Measurements from ENCODE around the gene SULT6B1.

Gene SULT6B1

GRCh38 chr2:37180640-37181039 lies 7.8 kb downstream of the SULT6B1 start:
- Histone ChIP-seq H3K4me2 (ENCODE audit: low read depth, low read length, poor library complexity, severe bottlenecking) (no peak overlapping the region), H3K36me3 (ENCODE audit: low read length) (no peaks in the 10 kb centered on the region), H4K20me1 (ENCODE audit: low read depth, low read length) (no peaks in the 10 kb centered on the region), H3F3A (ENCODE audit: insufficient read depth) (no peaks in the 10 kb centered on the region), H3K9ac (ENCODE audit: low read length) (no peak overlapping the region), H3K4me3 (ENCODE audit: insufficient read depth, low read length, poor library complexity, severe bottlenecking) (no peak overlapping the region), H3K79me2 (ENCODE audit: insufficient read depth, low read length) (no peaks in the 10 kb centered on the region), H3K27me3 (ENCODE audit: low read length) (no peaks in the 10 kb centered on the region), H3K9me2 (replicated peaks; ENCODE audit: insufficient read depth, low read length) (no peaks in the 10 kb centered on the region), H2AFZ (ENCODE audit: low read depth, low read length, severe bottlenecking) (peak overlapping the region; percentile 42), H3K27ac (ENCODE audit: low read depth, low read length) (no peak overlapping the region), H3K9me3 (ENCODE audit: insufficient read depth, low read length) (no peaks in the 10 kb centered on the region)
- no peak for TF ChIP-seq CTCF (IDR thresholded peaks at IDR 0.05; ENCODE audit: insufficient read depth, low read length, poor library complexity, severe bottlenecking)
- no peak for TF ChIP-seq EZH2phosphoT487 (conservative IDR thresholded peaks at IDR 0.05; ENCODE audit: low read length)

- no peak overlapping the region for H3K4me2 ChIP-seq (ENCODE audit: low read depth, low read length, poor library complexity, severe bottlenecking)
- no peaks in the 10 kb centered on the region for H3F3A ChIP-seq (ENCODE audit: insufficient read depth)
- H3K36me3 ChIP-seq (ENCODE audit: low read length) = no peaks in the 10 kb centered on the region
- no peak overlapping the region for H3K9ac ChIP-seq (ENCODE audit: low read length)
- no peaks in the 10 kb centered on the region for H3K9me2 ChIP-seq (replicated peaks; ENCODE audit: insufficient read depth, low read length)
- H4K20me1 ChIP-seq (ENCODE audit: low read depth, low read length) = no peaks in the 10 kb centered on the region
- peak overlapping the region; percentile 42 for H2AFZ ChIP-seq (ENCODE audit: low read depth, low read length, severe bottlenecking)
- H3K27ac ChIP-seq (ENCODE audit: low read depth, low read length) = no peak overlapping the region
- H3K27me3 ChIP-seq (ENCODE audit: low read length) = no peaks in the 10 kb centered on the region
- H3K9me3 ChIP-seq (ENCODE audit: insufficient read depth, low read length) = no peaks in the 10 kb centered on the region
- no peak overlapping the region for H3K4me3 ChIP-seq (ENCODE audit: insufficient read depth, low read length, poor library complexity, severe bottlenecking)
- TF ChIP-seq CTCF (IDR thresholded peaks at IDR 0.05; ENCODE audit: insufficient read depth, low read length, poor library complexity, severe bottlenecking) = peak; percentile 22
- TF ChIP-seq EZH2phosphoT487 (conservative IDR thresholded peaks at IDR 0.05; ENCODE audit: low read length) = no peak
- H3K79me2 ChIP-seq (ENCODE audit: insufficient read depth, low read length) = no peaks in the 10 kb centered on the region
Measured at GRCh38 chr2:37180006-37180639, 8.3 kb downstream of the SULT6B1 start.

- Histone ChIP-seq H3K9ac (ENCODE audit: low read length) (no peak overlapping the region), H3F3A (ENCODE audit: insufficient read depth) (no peaks in the 10 kb centered on the region), H3K27me3 (ENCODE audit: low read length) (no peaks in the 10 kb centered on the region), H3K9me2 (replicated peaks; ENCODE audit: insufficient read depth, low read length) (no peaks in the 10 kb centered on the region), H3K9me3 (ENCODE audit: insufficient read depth, low read length) (no peaks in the 10 kb centered on the region), H4K20me1 (ENCODE audit: low read depth, low read length) (no peaks in the 10 kb centered on the region), H3K4me3 (ENCODE audit: insufficient read depth, low read length, poor library complexity, severe bottlenecking) (no peak overlapping the region), H3K79me2 (ENCODE audit: insufficient read depth, low read length) (no peaks in the 10 kb centered on the region), H3K36me3 (ENCODE audit: low read length) (no peaks in the 10 kb centered on the region), H3K4me2 (ENCODE audit: low read depth, low read length, poor library complexity, severe bottlenecking) (no peak overlapping the region), H2AFZ (ENCODE audit: low read depth, low read length, severe bottlenecking) (no peak overlapping the region), H3K27ac (ENCODE audit: low read depth, low read length) (no peak overlapping the region)
- TF ChIP-seq EZH2phosphoT487 (conservative IDR thresholded peaks at IDR 0.05; ENCODE audit: low read length) (no peak), CTCF (IDR thresholded peaks at IDR 0.05; ENCODE audit: insufficient read depth, low read length, poor library complexity, severe bottlenecking) (no peak)
Measured at GRCh38 chr2:37173741-37174140, 14.7 kb downstream of the SULT6B1 start.

Measured in SU-DHL-6 (cell line).